ENCODE results near the gene PRPF40A.

The PRPF40A gene

GRCh38 chr2:152715854-152716428 is 1.3 kb downstream of the PRPF40A start:
- H3K4me3 ChIP-seq (replicated peaks; ENCODE audit: low read depth, low read length): peak overlapping the region; percentile 96
- peak; percentile 59 for TF ChIP-seq CTCF (IDR thresholded peaks at IDR 0.05; ENCODE audit: low read length, missing control alignments)
- peak; percentile 32 for DNase-seq (ENCODE audit: low read depth)

- no peak for TF ChIP-seq CTCF (IDR thresholded peaks at IDR 0.05; ENCODE audit: low read length, missing control alignments)
- H3K4me3 ChIP-seq (replicated peaks; ENCODE audit: low read depth, low read length): no peak overlapping the region
- no peak for DNase-seq (ENCODE audit: low read depth)
Observed at GRCh38 chr2:152715112-152715511, 2.1 kb downstream of the PRPF40A start.

- TF ChIP-seq CTCF (IDR thresholded peaks at IDR 0.05; ENCODE audit: low read length, missing control alignments): no peak
- no peak for DNase-seq (ENCODE audit: low read depth)
- H3K4me3 ChIP-seq (replicated peaks; ENCODE audit: low read depth, low read length): no peak overlapping the region
Observed at GRCh38 chr2:152710713-152711112, 6.5 kb downstream of the PRPF40A start.

GRCh38 chr2:152708742-152709141 is 8.5 kb downstream of the PRPF40A start:
- DNase-seq (ENCODE audit: low read depth): no peak
- H3K4me3 ChIP-seq (replicated peaks; ENCODE audit: low read depth, low read length): no peak overlapping the region
- no peak for TF ChIP-seq CTCF (IDR thresholded peaks at IDR 0.05; ENCODE audit: low read length, missing control alignments)

- no peak for DNase-seq (ENCODE audit: low read depth)
- no peak for TF ChIP-seq CTCF (IDR thresholded peaks at IDR 0.05; ENCODE audit: low read length, missing control alignments)
- no peak overlapping the region for H3K4me3 ChIP-seq (replicated peaks; ENCODE audit: low read depth, low read length)
Observed at GRCh38 chr2:152706477-152707021, 10.7 kb downstream of the PRPF40A start.

- H3K4me3 ChIP-seq (replicated peaks; ENCODE audit: low read depth, low read length): no peak overlapping the region
- DNase-seq (ENCODE audit: low read depth): no peak
- no peak for TF ChIP-seq CTCF (IDR thresholded peaks at IDR 0.05; ENCODE audit: low read length, missing control alignments)
Observed at GRCh38 chr2:152701198-152701597, 16.1 kb downstream of the PRPF40A start.

- DNase-seq (ENCODE audit: low read depth): no peak
- no peak overlapping the region for H3K4me3 ChIP-seq (replicated peaks; ENCODE audit: low read depth, low read length)
- TF ChIP-seq CTCF (IDR thresholded peaks at IDR 0.05; ENCODE audit: low read length, missing control alignments): no peak
Observed at GRCh38 chr2:152696476-152696875, 20.8 kb downstream of the PRPF40A start.

All from fibroblast of pulmonary artery (primary cell).